Measurements from ENCODE around the gene PTPRT. TPM values are rescaled to one million over a fixed set of nuclear protein-coding genes. Genes with fewer than 3 reads are reported as not detected.

Gene PTPRT
- total RNA-seq, 1 experiment from 2014 or later: not detected

- CTCF ChIA-PET: no interaction called here
These were observed 644.8 kb downstream of the PTPRT start for GRCh38 chr20:42544926-42545325.

GRCh38 chr20:42532831-42533230, 656.9 kb downstream of the PTPRT start:
- CTCF ChIA-PET: no interaction called here
- RAD21 ChIA-PET (ENCODE audit: low non-redundant PET in 1 of 2, low total read pairs in 2 of 2, uncharacterized antibody in 2 of 2, unreplicated experiment in 2 of 2): no interaction called here

More at GRCh38 chr20:42544926-42545325, 644.8 kb downstream of the PTPRT start:
- RAD21 ChIA-PET (ENCODE audit: low non-redundant PET in 1 of 2, low total read pairs in 2 of 2, uncharacterized antibody in 2 of 2, unreplicated experiment in 2 of 2): no interaction called here
- ATAC-seq (no peak), DNase-seq (ENCODE audit: low read depth, low spot score) (no peak)
- intact Hi-C loops (cut with micrococcal nuclease): no loop called here
- H3K4me2 ChIP-seq (ENCODE audit: low read length): no peak overlapping the region
- BruUV-seq (replicated peaks): no TSS peak
- H3K4me3 ChIP-seq (replicated peaks in 1 of 2; ENCODE audit: low read depth in 1 of 2, low read length in 2 of 2): no peak overlapping the region
- no peak overlapping the region for H3K27ac ChIP-seq (ENCODE audit: low read depth, low read length)
- H2AFZ ChIP-seq (ENCODE audit: low read depth, low read length, poor library complexity, severe bottlenecking): no peak overlapping the region
- H3K4me1 ChIP-seq (ENCODE audit: control insufficient read depth in 1 of 2, insufficient read depth in 2 of 2, low read length in 2 of 2): no peaks in the 10 kb centered on the region
- peaks cover 5 to 7% of the 10 kb centered on the region in 2 experiments; a peak in 2 of 4 replicates for H3K9me3 ChIP-seq (ENCODE audit: control insufficient read depth in 1 of 2, insufficient read depth in 1 of 2, low read depth in 1 of 2, low read length in 2 of 2)
- no peaks in the 10 kb centered on the region for H4K20me1 ChIP-seq (ENCODE audit: insufficient read depth)
- no peaks in the 10 kb centered on the region for H3K36me3 ChIP-seq (ENCODE audit: control insufficient read depth in 1 of 2, insufficient read depth in 2 of 2, low read length in 2 of 2)
- TF ChIP-seq ELF1 (IDR thresholded peaks at IDR 0.05; ENCODE audit: borderline replicate concordance, low read depth): no peak
- no peak for TF ChIP-seq ZFX (IDR thresholded peaks at IDR 0.05)
- TF ChIP-seq ATF3 (IDR thresholded peaks at IDR 0.05): no peak
- no peak for TF ChIP-seq RAD21 (IDR thresholded peaks at IDR 0.05; ENCODE audit: low read depth)
- TF ChIP-seq TCF7L2 (IDR thresholded peaks at IDR 0.05; ENCODE audit: borderline replicate concordance, extremely low read depth, insufficient read depth, insufficient read length): no peak
- TF ChIP-seq SIN3A (IDR thresholded peaks at IDR 0.05; ENCODE audit: low read depth): no peak
- POLR2A ChIA-PET: no interaction called here
- no peak overlapping the region for H3K9ac ChIP-seq (ENCODE audit: low read length)
- no peaks in the 10 kb centered on the region for H3K27me3 ChIP-seq (ENCODE audit: insufficient read depth, low read length)
- H3K79me2 ChIP-seq (ENCODE audit: insufficient read depth, low read length): no peaks in the 10 kb centered on the region
- no peaks in the 10 kb centered on the region for H3K9me2 ChIP-seq (ENCODE audit: insufficient read depth)

More at GRCh38 chr20:42532831-42533230, 656.9 kb downstream of the PTPRT start:
- no TSS peak for BruUV-seq (replicated peaks)
- Histone ChIP-seq H2AFZ (ENCODE audit: low read depth, low read length, poor library complexity, severe bottlenecking) (no peak overlapping the region), H3K9me3 (ENCODE audit: control insufficient read depth in 1 of 2, insufficient read depth in 1 of 2, low read depth in 1 of 2, low read length in 2 of 2) (peaks cover 13 to 17% of the 10 kb centered on the region in 2 experiments; a peak in 3 of 4 replicates), H3K27ac (ENCODE audit: low read depth, low read length) (no peak overlapping the region), H3K9me2 (ENCODE audit: insufficient read depth) (no peaks in the 10 kb centered on the region), H3K9ac (ENCODE audit: low read length) (no peak overlapping the region), H3K27me3 (ENCODE audit: insufficient read depth, low read length) (no peaks in the 10 kb centered on the region), H3K4me1 (ENCODE audit: control insufficient read depth in 1 of 2, insufficient read depth in 2 of 2, low read length in 2 of 2) (no peaks in the 10 kb centered on the region), H3K36me3 (ENCODE audit: control insufficient read depth in 1 of 2, insufficient read depth in 2 of 2, low read length in 2 of 2) (no peaks in the 10 kb centered on the region), H3K4me3 (replicated peaks in 1 of 2; ENCODE audit: low read depth in 1 of 2, low read length in 2 of 2) (no peak overlapping the region), H3K79me2 (ENCODE audit: insufficient read depth, low read length) (no peaks in the 10 kb centered on the region), H3K4me2 (ENCODE audit: low read length) (no peak overlapping the region), H4K20me1 (ENCODE audit: insufficient read depth) (no peaks in the 10 kb centered on the region)
- ATAC-seq (no peak), DNase-seq (ENCODE audit: low read depth, low spot score) (no peak)
- TF ChIP-seq EGR1 (IDR thresholded peaks at IDR 0.05; ENCODE audit: low read depth): no peak
- TF ChIP-seq SRF (IDR thresholded peaks at IDR 0.05; ENCODE audit: low read depth): no peak
- TF ChIP-seq CEBPB (IDR thresholded peaks at IDR 0.05; ENCODE audit: low read depth): no peak
- TF ChIP-seq RAD21 (IDR thresholded peaks at IDR 0.05; ENCODE audit: low read depth): no peak
- TF ChIP-seq JUND (IDR thresholded peaks at IDR 0.05): no peak
- no peak for TF ChIP-seq ZFX (IDR thresholded peaks at IDR 0.05)
- POLR2A ChIA-PET: no interaction called here
- intact Hi-C loops (cut with micrococcal nuclease): no loop called here

Measured in HCT116 (cell line).